ENCODE data around the gene PRSS56. TPM values are rescaled to one million over a fixed set of nuclear protein-coding genes. Genes with fewer than 3 reads are reported as not detected.

PRSS56 gene
- total and polyA plus RNA-seq, 3 donors from 2014 or later: 0.86 to 1.2 (median 0.87) TPM

- Histone ChIP-seq H3K27ac (no peak overlapping the region), H3K4me3 (no peak overlapping the region), H3K27me3 (no peaks in the 10 kb centered on the region), H3K36me3 (ENCODE audit: low read depth, missing control alignments) (no peaks in the 10 kb centered on the region), H3K4me1 (peaks cover 8% of the 10 kb centered on the region), H3K9me3 (no peaks in the 10 kb centered on the region)
- no peak for DNase-seq
- intact Hi-C loops (cut with DNase I; ENCODE audit: low total_unique reads): no loop called here
- 76 to 85% methylated on average over 3 of the region's 3 CpGs for WGBS, 2 donors
- no peak for TF ChIP-seq POLR2A (IDR thresholded peaks at IDR 0.05)
- TF ChIP-seq CTCF (IDR thresholded peaks at IDR 0.05): no peak
These were observed 36.2 kb downstream of the PRSS56 start for GRCh38 chr2:232556426-232556825.

- no peaks in the 10 kb centered on the region for H3K27me3 ChIP-seq
- no peak overlapping the region for H3K4me3 ChIP-seq
- H3K36me3 ChIP-seq (ENCODE audit: low read depth, missing control alignments): peaks cover 4% of the 10 kb centered on the region
- DNase-seq: no peak
- intact Hi-C loops (cut with DNase I; ENCODE audit: low total_unique reads): no loop called here
- 81 to 94% methylated on average over 8 of the region's 8 CpGs for WGBS, 2 donors
- H3K9me3 ChIP-seq: no peaks in the 10 kb centered on the region
- H3K27ac ChIP-seq: no peak overlapping the region
- TF ChIP-seq CTCF (IDR thresholded peaks at IDR 0.05): no peak
- no peak for TF ChIP-seq POLR2A (IDR thresholded peaks at IDR 0.05)
- no peaks in the 10 kb centered on the region for H3K4me1 ChIP-seq
These were observed 42.4 kb downstream of the PRSS56 start for GRCh38 chr2:232562515-232563151.

- intact Hi-C loops (cut with DNase I; ENCODE audit: low total_unique reads): no loop called here
- no peaks in the 10 kb centered on the region for H3K9me3 ChIP-seq
- DNase-seq: no peak
- H3K27me3 ChIP-seq: no peaks in the 10 kb centered on the region
- peaks cover 4% of the 10 kb centered on the region for H3K36me3 ChIP-seq (ENCODE audit: low read depth, missing control alignments)
- H3K27ac ChIP-seq: no peak overlapping the region
- no peaks in the 10 kb centered on the region for H3K4me1 ChIP-seq
- TF ChIP-seq CTCF (IDR thresholded peaks at IDR 0.05): no peak
- 51 to 80% methylated on average over 3 of the region's 3 CpGs for WGBS, 2 donors
- no peak overlapping the region for H3K4me3 ChIP-seq
These were observed 43.4 kb downstream of the PRSS56 start for GRCh38 chr2:232563580-232563979.

GRCh38 chr2:232567721-232568120, 47.5 kb downstream of the PRSS56 start:
- peaks cover 4% of the 10 kb centered on the region for H3K36me3 ChIP-seq (ENCODE audit: low read depth, missing control alignments)
- intact Hi-C loops (cut with DNase I; ENCODE audit: low total_unique reads): no loop called here
- H3K27me3 ChIP-seq: no peaks in the 10 kb centered on the region
- DNase-seq: no peak
- no peaks in the 10 kb centered on the region for H3K4me1 ChIP-seq
- no peaks in the 10 kb centered on the region for H3K9me3 ChIP-seq
- no peak overlapping the region for H3K4me3 ChIP-seq
- H3K27ac ChIP-seq: no peak overlapping the region
- no peak for TF ChIP-seq CTCF (IDR thresholded peaks at IDR 0.05)
- no peak for TF ChIP-seq POLR2A (IDR thresholded peaks at IDR 0.05)

GRCh38 chr2:232568161-232568560, 48.0 kb downstream of the PRSS56 start:
- Histone ChIP-seq H3K27ac (no peak overlapping the region), H3K36me3 (ENCODE audit: low read depth, missing control alignments) (peaks cover 4% of the 10 kb centered on the region), H3K9me3 (no peaks in the 10 kb centered on the region), H3K4me1 (no peaks in the 10 kb centered on the region), H3K4me3 (no peak overlapping the region), H3K27me3 (no peaks in the 10 kb centered on the region)
- WGBS, 2 donors: 79 to 84% methylated on average over 5 of the region's 5 CpGs
- DNase-seq: no peak
- intact Hi-C loops (cut with DNase I; ENCODE audit: low total_unique reads): no loop called here
- TF ChIP-seq POLR2A (IDR thresholded peaks at IDR 0.05): no peak
- no peak for TF ChIP-seq CTCF (IDR thresholded peaks at IDR 0.05)

Measured in testis (tissue), 3 donors.